ENCODE measurements around the gene AKT1S1.
"Not testable (repeated sequence)": the region's sequence is repeated elsewhere in the genome, so short reads cannot be mapped to it uniquely, and the experiment has no call there.

AKT1S1 gene

GRCh38 chr19:49833599-49833998 is 43.6 kb downstream of the AKT1S1 start:
- DNase-seq, result no peak

- no peak for DNase-seq
These were observed 44.6 kb downstream of the AKT1S1 start for GRCh38 chr19:49832556-49832955.

- DNase-seq, result no peak
These were observed 45.6 kb downstream of the AKT1S1 start for GRCh38 chr19:49831592-49831991.

- DNase-seq, result no peak
These were observed 46.4 kb downstream of the AKT1S1 start for GRCh38 chr19:49830766-49831165.

- no peak for DNase-seq
These were observed 47.4 kb downstream of the AKT1S1 start for GRCh38 chr19:49829721-49830120.

- no peak for DNase-seq
These were observed 48.0 kb downstream of the AKT1S1 start for GRCh38 chr19:49829200-49829599.

- no peak for DNase-seq
These were observed 50.1 kb downstream of the AKT1S1 start for GRCh38 chr19:49827034-49827433.

- DNase-seq, result no peak
These were observed 52.5 kb downstream of the AKT1S1 start for GRCh38 chr19:49824662-49825061.

- peak; percentile 79 to 86 for DNase-seq
These were observed 53.7 kb downstream of the AKT1S1 start for GRCh38 chr19:49823472-49823871.

- DNase-seq, result peak; percentile 75 to 83
These were observed 57.0 kb downstream of the AKT1S1 start for GRCh38 chr19:49820125-49820524.

- not testable (repeated sequence) for DNase-seq
These were observed 57.6 kb downstream of the AKT1S1 start for GRCh38 chr19:49819452-49820115.
